IMR-90 (cell line): ENCODE measurements around the gene NUP50. TPM values are rescaled to one million over a fixed set of nuclear protein-coding genes. Genes with fewer than 3 reads are reported as not detected.

Experiments
- ATAC-seq: fragments of 200-7000 bp; cut with Tn5 transposase; 2 replicates; pipeline ENCODE4 v1.9.1; 2020; ENCODE audit warnings: low read depth, mild to moderate bottlenecking, moderate library complexity
- BruUV-seq: library from RNA; stranded (reverse); fragments of 400-500 nt; replicated peaks from 2 replicates; lab custom pipeline; 2021; lab: Mats Ljungman, UMichigan
- CTCF ChIA-PET: fragments of 300-600 bp; formaldehyde crosslinking; extraction: SDS; loops from one replicate; lab custom pipeline; 2021; ENCODE audit warnings: antibody characterized with exemption; lab: Yijun Ruan, JAX
- POLR2A ChIA-PET: fragments of 300-600 bp; sonication (Branson Sonifier 250); formaldehyde crosslinking; loops from one replicate; lab custom pipeline; 2022; ENCODE audit warnings: antibody characterized with exemption; ENCODE audit not compliant: unreplicated experiment; lab: Charles Lee
- DNase-seq: peaks from one replicate; pipeline ENCODE4 v3.0.0; 2013
- H2AFZ ChIP-seq: replicated peaks from 2 replicates; pipeline ENCODE3; 2013; ENCODE audit warnings: low read length, mild to moderate bottlenecking; ENCODE audit not compliant: poor library complexity
- H2AK5ac ChIP-seq: 2 replicates; pipeline ENCODE4 v1.6.1; 2013; ENCODE audit warnings: low read depth, low read length, inconsistent platforms
- H2AK9ac ChIP-seq: replicated peaks from 2 replicates; pipeline ENCODE3; 2013; ENCODE audit warnings: mild to moderate bottlenecking, low read depth, low read length, moderate library complexity; ENCODE audit not compliant: poor library complexity
- H2BK120ac ChIP-seq: 2 replicates; pipeline ENCODE4 v1.6.1; 2013; ENCODE audit warnings: low read depth, low read length, inconsistent platforms
- H2BK15ac ChIP-seq: 3 replicates; pipeline ENCODE4 v1.6.1; 2013; ENCODE audit warnings: low read depth, low read length, inconsistent platforms
- H2BK20ac ChIP-seq: 2 replicates; pipeline ENCODE4 v1.6.1; 2013; ENCODE audit warnings: low read depth, mild to moderate bottlenecking, inconsistent platforms, low read length, moderate library complexity
- H2BK5ac ChIP-seq: 2 replicates; pipeline ENCODE4 v1.6.1; 2013; ENCODE audit warnings: mild to moderate bottlenecking, low read depth, low read length, inconsistent platforms; ENCODE audit not compliant: poor library complexity, severe bottlenecking
- H3K14ac ChIP-seq: replicated peaks from 2 replicates; pipeline ENCODE4 v1.6.1; 2013; ENCODE audit warnings: low read depth, low read length, inconsistent platforms
- H3K18ac ChIP-seq: 2 replicates; pipeline ENCODE4 v1.6.1; 2013; ENCODE audit warnings: low read depth, low read length, control low read depth
- H3K23ac ChIP-seq: 2 replicates; pipeline ENCODE4 v1.6.1; 2013; ENCODE audit warnings: low read depth, low read length, inconsistent platforms
- H3K27ac ChIP-seq: 2 replicates; pipeline ENCODE4 v1.5.1; 2013; ENCODE audit warnings: mild to moderate bottlenecking, control low read depth, low read length; ENCODE audit not compliant: insufficient read depth
- H3K27me3 ChIP-seq: 2 replicates; pipeline ENCODE4 v1.6.1; 2013; ENCODE audit warnings: low read length; ENCODE audit not compliant: control insufficient read depth, insufficient read depth
- H3K36me3 ChIP-seq: 2 replicates; pipeline ENCODE4 v1.6.1; 2013; ENCODE audit warnings: low read length, mixed read lengths; ENCODE audit not compliant: control insufficient read depth, insufficient read depth
- H3K4ac ChIP-seq: 2 replicates; pipeline ENCODE4 v1.6.1; 2013; ENCODE audit warnings: low read depth, low read length, inconsistent platforms
- H3K4me1 ChIP-seq: 2 replicates; pipeline ENCODE4 v1.6.1; 2013; ENCODE audit warnings: low read length, mixed read lengths; ENCODE audit not compliant: control insufficient read depth, insufficient read depth
- H3K4me2 ChIP-seq: 2 replicates; pipeline ENCODE4 v1.6.1; 2013; ENCODE audit warnings: low read depth, mild to moderate bottlenecking, control low read depth, low read length, moderate library complexity
- H3K4me3 ChIP-seq: 2 replicates; pipeline ENCODE4 v1.5.1; 2013; ENCODE audit warnings: low read depth, mild to moderate bottlenecking, control low read depth, low read length, moderate library complexity; ENCODE audit not compliant: insufficient read depth
- H3K56ac ChIP-seq: 2 replicates; pipeline ENCODE4 v1.6.1; 2013; ENCODE audit warnings: low read length, inconsistent platforms; ENCODE audit not compliant: insufficient read depth; ENCODE audit errors: extremely low read depth
- H3K79me1 ChIP-seq, 2 experiments: 2 replicates each; pipeline ENCODE4 v1.6.1; 2013; ENCODE audit warnings: low read length in 2 of 2, inconsistent platforms in 1 of 2, low read depth in 1 of 2
- H3K9ac ChIP-seq: 2 replicates; pipeline ENCODE4 v1.6.1; 2013; ENCODE audit warnings: low read depth, low read length, control low read depth
- H3K9me1 ChIP-seq: 2 replicates; pipeline ENCODE4 v1.6.1; 2013; ENCODE audit warnings: low read length, inconsistent platforms; ENCODE audit not compliant: insufficient read depth
- H3K9me3 ChIP-seq: 2 replicates; pipeline ENCODE4 v1.6.1; 2013; ENCODE audit warnings: low read length; ENCODE audit not compliant: control insufficient read depth, insufficient read depth
- H4K20me1 ChIP-seq: 2 replicates; pipeline ENCODE4 v1.6.1; 2013; ENCODE audit warnings: low read length, inconsistent platforms; ENCODE audit not compliant: insufficient read depth
- H4K5ac ChIP-seq: 2 replicates; pipeline ENCODE4 v1.6.1; 2013; ENCODE audit warnings: mild to moderate bottlenecking, low read depth, low read length, control low read depth
- H4K8ac ChIP-seq, 2 experiments: 2 replicates each; pipeline ENCODE4 v1.6.1; 2013; ENCODE audit warnings: low read depth in 2 of 2, low read length in 2 of 2, control low read depth in 1 of 2, inconsistent platforms in 1 of 2
- H4K91ac ChIP-seq: 2 replicates; pipeline ENCODE4 v1.6.1; 2013; ENCODE audit warnings: low read depth, low read length, inconsistent platforms; ENCODE audit not compliant: insufficient read depth
- BHLHE40 ChIP-seq: fragments of 150-350 bp; IDR thresholded peaks from 2 replicates; pipeline ENCODE4 v1.6.1; 2016; ENCODE audit warnings: mild to moderate bottlenecking, low read depth, low read length
- CTCF ChIP-seq: conservative IDR thresholded peaks from 2 replicates; pipeline ENCODE4 v1.5.1; 2012; ENCODE audit warnings: mild to moderate bottlenecking, low read depth, low read length, improper control_type of control experiment
- MAFK ChIP-seq: IDR thresholded peaks from 2 replicates; pipeline ENCODE4 v1.6.1; 2012; ENCODE audit warnings: low read depth, low read length, improper control_type of control experiment
- MAZ ChIP-seq: IDR thresholded peaks from 2 replicates; pipeline ENCODE4 v1.6.1; 2012; ENCODE audit warnings: low read depth, mild to moderate bottlenecking, low read length, improper control_type of control experiment, moderate library complexity, borderline replicate concordance
- MXI1 ChIP-seq: IDR thresholded peaks from 2 replicates; pipeline ENCODE4 v1.6.1; 2012; ENCODE audit warnings: low read depth, mild to moderate bottlenecking, low read length, moderate library complexity, borderline replicate concordance
- NFE2L2 ChIP-seq: fragments of 150-350 bp; IDR thresholded peaks from 2 replicates; pipeline ENCODE4 v1.6.1; 2016; ENCODE audit warnings: low read depth, mild to moderate bottlenecking, low read length
- POLR2A ChIP-seq: IDR thresholded peaks from 2 replicates; pipeline ENCODE4 v1.6.1; 2012; ENCODE audit warnings: mild to moderate bottlenecking, low read depth, low read length
- RAD21 ChIP-seq: IDR thresholded peaks from 2 replicates; pipeline ENCODE4 v1.6.1; 2012; ENCODE audit warnings: low read length, improper control_type of control experiment
- RCOR1 ChIP-seq: IDR thresholded peaks from 2 replicates; pipeline ENCODE4 v1.6.1; 2012; ENCODE audit warnings: mild to moderate bottlenecking, low read length, improper control_type of control experiment; ENCODE audit not compliant: insufficient replicate concordance
- RFX5 ChIP-seq: IDR thresholded peaks from 2 replicates; pipeline ENCODE4 v1.8.0; 2012; ENCODE audit warnings: low read depth, mild to moderate bottlenecking, low read length, moderate library complexity
- SMC3 ChIP-seq: fragments of 150-350 bp; IDR thresholded peaks from 2 replicates; pipeline ENCODE4 v1.6.1; 2016; ENCODE audit warnings: low read depth, mild to moderate bottlenecking, antibody characterized with exemption, low read length, moderate library complexity
- WGBS, 2 experiments: methylation state at CpG; one replicate each; pipeline versions ENCODE4 v1.1.5 to v1.1.7; 2013; ENCODE audit warnings: missing lambda C conversion rate in 2 of 2; ENCODE audit not compliant: insufficient read length in 1 of 2; ENCODE audit errors: extremely low coverage in 2 of 2; 5-methylcytosine and 5-hydroxymethylcytosine counted together
- dilution Hi-C: fragments of 300-500 bp; cut with HindIII; formaldehyde crosslinking; loops from one replicate; pipeline ENCODE4 v1.14.3; 2018; ENCODE audit warnings: low sequenced_read_pairs; ENCODE audit not compliant: unreplicated experiment
- in situ Hi-C: fragments of 300-500 bp; cut with MboI; formaldehyde crosslinking; loops from 3 replicates; pipeline ENCODE4 v1.14.3; 2019; ENCODE audit warnings: low sequenced_read_pairs, inconsistent platforms, mixed read lengths
- intact Hi-C: fragments of 100-400 bp; cut with micrococcal nuclease; formaldehyde crosslinking; loops from 2 replicates; pipeline ENCODE4 v1.10.0; 2022
- polyA plus RNA-seq, 3 experiments: library from polyadenylated mRNA; depleted of rRNA; stranded (reverse); fragments of >200 nt; gene quantifications; 2 replicates each; pipeline ENCODE4 v1.2.3, GENCODE V29; 2012; ENCODE audit warnings: low replicate concordance in 1 of 3
- total RNA-seq: library from RNA; depleted of rRNA; stranded (reverse); fragments of >200 nt; gene quantifications from 2 replicates; pipeline ENCODE4 v1.2.3, GENCODE V29; 2012
- TF ChIP-seq, protein P1 (sequence below): fragments of 150-350 bp; IDR thresholded peaks from 2 replicates; pipeline ENCODE4 v1.6.1; 2016; ENCODE audit warnings: low read depth, mild to moderate bottlenecking, low read length, moderate library complexity, borderline replicate concordance

The NUP50 gene
- total and polyA plus RNA-seq, 2 of the 4 experiments (the other 2 are of a cell fraction) = 12.8 to 65.4 TPM

DNA sequence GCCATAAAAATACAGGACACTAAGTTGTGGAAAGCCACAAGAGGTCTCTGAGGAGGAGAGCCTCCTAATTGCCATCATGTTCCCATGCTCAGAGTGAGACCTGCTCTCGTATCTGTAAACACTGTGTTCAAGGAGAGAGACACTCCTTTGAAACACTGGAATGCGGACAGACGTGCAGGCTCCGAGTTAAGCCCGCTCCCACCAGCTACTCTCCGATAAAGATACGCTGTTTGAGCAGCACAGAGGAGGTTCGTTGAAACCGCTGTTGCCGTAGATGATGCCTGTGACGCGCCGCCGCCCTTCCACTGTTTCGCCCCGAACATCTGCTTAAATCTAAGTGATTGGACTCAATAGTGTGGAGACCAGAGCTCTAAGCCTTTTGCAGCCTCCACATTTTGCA is 25.1 kb downstream of the NUP50 start:
- H3K36me3 ChIP-seq = peaks cover 22% of the 10 kb centered on the region

More for the DNA sequence above, 25.1 kb downstream of the NUP50 start:
- H3K27me3 ChIP-seq = no peaks in the 10 kb centered on the region
- H2BK15ac ChIP-seq = no peak overlapping the region
- no peak overlapping the region for H3K4me3 ChIP-seq
- H3K27ac ChIP-seq = no peak overlapping the region
- in situ Hi-C loops (no loop called here), intact Hi-C loops (no loop called here), dilution Hi-C loops (no loop called here)
- no peak overlapping the region for H2AK5ac ChIP-seq
- no peaks in the 10 kb centered on the region for H3K9me3 ChIP-seq
- peaks cover 8 to 23% of the 10 kb centered on the region in 2 experiments for H3K79me1 ChIP-seq
- H2BK20ac ChIP-seq = no peak overlapping the region
- no peak overlapping the region for H3K23ac ChIP-seq
- WGBS, 2 experiments = 82% methylated on average over 12 of the region's 16 CpGs; no CpG with 5 or more reads in 1 of the 2 experiments
- ATAC-seq (no peak), DNase-seq (no peak)
- no peak overlapping the region for H4K8ac ChIP-seq
- BruUV-seq = no TSS peak
- H2AFZ ChIP-seq = no peak overlapping the region
- H3K18ac ChIP-seq = no peak overlapping the region
- H3K14ac ChIP-seq = no peak overlapping the region
- no peak overlapping the region for H4K91ac ChIP-seq
- H4K20me1 ChIP-seq = peaks cover 9% of the 10 kb centered on the region
- H3K4ac ChIP-seq = no peak overlapping the region
- no peak overlapping the region for H3K4me2 ChIP-seq
- no peaks in the 10 kb centered on the region for H3K9me1 ChIP-seq
- no peak overlapping the region for H2BK120ac ChIP-seq
- CTCF ChIA-PET = no interaction called here
- TF ChIP-seq SMC3 (no peak), CTCF (no peak), MAZ (no peak), POLR2A (no peak), NFE2L2 (no peak), RFX5 (no peak), BHLHE40 (no peak), MAFK (no peak), RAD21 (no peak), MXI1 (no peak), RCOR1 (no peak)
- TF ChIP-seq, protein P1, sequence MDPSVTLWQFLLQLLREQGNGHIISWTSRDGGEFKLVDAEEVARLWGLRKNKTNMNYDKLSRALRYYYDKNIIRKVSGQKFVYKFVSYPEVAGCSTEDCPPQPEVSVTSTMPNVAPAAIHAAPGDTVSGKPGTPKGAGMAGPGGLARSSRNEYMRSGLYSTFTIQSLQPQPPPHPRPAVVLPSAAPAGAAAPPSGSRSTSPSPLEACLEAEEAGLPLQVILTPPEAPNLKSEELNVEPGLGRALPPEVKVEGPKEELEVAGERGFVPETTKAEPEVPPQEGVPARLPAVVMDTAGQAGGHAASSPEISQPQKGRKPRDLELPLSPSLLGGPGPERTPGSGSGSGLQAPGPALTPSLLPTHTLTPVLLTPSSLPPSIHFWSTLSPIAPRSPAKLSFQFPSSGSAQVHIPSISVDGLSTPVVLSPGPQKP = no peak
- no peak overlapping the region for H3K9ac ChIP-seq
- H3K56ac ChIP-seq = no peak overlapping the region
- no peak overlapping the region for H2BK5ac ChIP-seq
- no peak overlapping the region for H4K5ac ChIP-seq
- H2AK9ac ChIP-seq = no peak overlapping the region
- POLR2A ChIA-PET = no interaction called here
- peaks cover 3% of the 10 kb centered on the region; the same call in 1 of the 2 replicates for H3K4me1 ChIP-seq
